Panc1 (cell line): Measurements from ENCODE around the gene GJB1. TPM values are rescaled to one million over a fixed set of nuclear protein-coding genes. Genes with fewer than 3 reads are reported as not detected.

Experiments
- ATAC-seq: fragments of 200-7000 bp; cut with Tn5 transposase; 2 replicates; pipeline ENCODE4 v1.9.1; 2020; ENCODE audit warnings: mild to moderate bottlenecking, moderate library complexity
- BruUV-seq: library from RNA; stranded (reverse); fragments of 400-500 nt; replicated peaks from 2 replicates; lab custom pipeline; 2021; lab: Mats Ljungman, UMichigan
- CTCF ChIA-PET: fragments of 300-600 bp; sonication (Branson Sonifier 250); formaldehyde crosslinking; loops from one replicate; lab custom pipeline; 2022; ENCODE audit warnings: antibody characterized with exemption; lab: Charles Lee
- POLR2A ChIA-PET: fragments of 300-600 bp; sonication (Branson Sonifier 250); formaldehyde crosslinking; loops from one replicate; lab custom pipeline; 2022; ENCODE audit warnings: antibody characterized with exemption; lab: Charles Lee
- DNase-seq: peaks from one replicate; pipeline ENCODE4 v3.0.0-alpha.2; 2010; ENCODE audit warnings: low read depth, low spot score
- H3K27ac ChIP-seq: 2 replicates; pipeline ENCODE4 v1.5.1; 2011; ENCODE audit warnings: mild to moderate bottlenecking, low read length, inconsistent platforms
- H3K27me3 ChIP-seq: fragments of 200-500 bp; sonication (Bioruptor generic); 2 replicates; pipeline ENCODE4 v1.6.0; 2014; ENCODE audit warnings: low read length, inconsistent platforms; ENCODE audit not compliant: control insufficient read depth, insufficient read depth
- H3K36me3 ChIP-seq: fragments of 200-500 bp; sonication (Bioruptor generic); 2 replicates; pipeline ENCODE4 v1.5.1; 2014; ENCODE audit warnings: inconsistent platforms, mild to moderate bottlenecking, low read length, moderate library complexity; ENCODE audit not compliant: control insufficient read depth, insufficient read depth
- H3K4me1 ChIP-seq: 2 replicates; pipeline ENCODE4 v1.5.1; 2011; ENCODE audit warnings: inconsistent platforms, mild to moderate bottlenecking, low read length, moderate library complexity; ENCODE audit not compliant: control insufficient read depth, insufficient read depth
- H3K4me3 ChIP-seq, 2 experiments: 2 replicates each; pipeline ENCODE4 v1.5.1; 2011 to 2012; ENCODE audit warnings: low read depth in 2 of 2, low read length in 2 of 2, mild to moderate bottlenecking in 2 of 2, inconsistent platforms in 1 of 2, moderate library complexity in 1 of 2
- H3K9me3 ChIP-seq: fragments of 200-500 bp; sonication (Bioruptor generic); 2 replicates; pipeline ENCODE4 v1.5.1; 2014; ENCODE audit warnings: low read depth, mild to moderate bottlenecking, inconsistent platforms, low read length, moderate library complexity; ENCODE audit not compliant: control insufficient read depth, insufficient read depth
- CTCF ChIP-seq: fragments of 450-650 bp; IDR thresholded peaks from 2 replicates; pipeline ENCODE4 v1.5.1; 2017; ENCODE audit warnings: mild to moderate bottlenecking
- POLR2AphosphoS5 ChIP-seq: IDR thresholded peaks from 2 replicates; pipeline ENCODE4 v1.6.1; 2012; ENCODE audit warnings: mild to moderate bottlenecking, low read depth, low read length, moderate library complexity
- SIN3A ChIP-seq: IDR thresholded peaks from 2 replicates; pipeline ENCODE4 v1.6.1; 2012; ENCODE audit warnings: low read depth, mild to moderate bottlenecking, low read length, moderate library complexity, borderline replicate concordance; ENCODE audit not compliant: insufficient read depth
- TCF7L2 ChIP-seq: IDR thresholded peaks from 2 replicates; pipeline ENCODE4 v1.6.1; 2011; ENCODE audit warnings: mild to moderate bottlenecking, low read depth, low read length, inconsistent platforms
- in situ Hi-C: cut with HindIII; loops from 2 replicates; pipeline ENCODE4 v1.10.0; 2016; ENCODE audit warnings: low sequenced_read_pairs, low pct_unique_long_range_greater_than_20kb
- intact Hi-C: fragments of 100-400 bp; cut with micrococcal nuclease; formaldehyde crosslinking; loops from one replicate; pipeline ENCODE4 v1.10.0; 2022; ENCODE audit not compliant: unreplicated experiment
- total RNA-seq: library from RNA; stranded (reverse); gene quantifications from one replicate; pipeline ENCODE4 v1.2.1, GENCODE V29; 2021; ENCODE audit not compliant: unreplicated experiment
- TF ChIP-seq, protein P1 (sequence below), 2 experiments: IDR thresholded peaks; 2 replicates each; pipeline ENCODE4 v1.6.1; 2011 to 2012; ENCODE audit warnings: low read depth in 2 of 2, control low read depth in 1 of 2, low read length in 1 of 2, mild to moderate bottlenecking in 1 of 2, moderate library complexity in 1 of 2; ENCODE audit not compliant: insufficient read depth in 1 of 2

GJB1 gene
- total RNA-seq, 1 experiment from 2014 or later = 0.28 TPM

GRCh38 chrX:71241301-71241700 is 18.3 kb downstream of the GJB1 start:
- BruUV-seq = no TSS peak
- H3K27me3 ChIP-seq = no peaks in the 10 kb centered on the region
- DNase-seq (no peak), ATAC-seq (no peak)
- no peaks in the 10 kb centered on the region for H3K9me3 ChIP-seq
- no peak for TF ChIP-seq SIN3A
- no peak for TF ChIP-seq POLR2AphosphoS5
- no peak for TF ChIP-seq CTCF
- TF ChIP-seq TCF7L2 = no peak
- TF ChIP-seq, protein P1, sequence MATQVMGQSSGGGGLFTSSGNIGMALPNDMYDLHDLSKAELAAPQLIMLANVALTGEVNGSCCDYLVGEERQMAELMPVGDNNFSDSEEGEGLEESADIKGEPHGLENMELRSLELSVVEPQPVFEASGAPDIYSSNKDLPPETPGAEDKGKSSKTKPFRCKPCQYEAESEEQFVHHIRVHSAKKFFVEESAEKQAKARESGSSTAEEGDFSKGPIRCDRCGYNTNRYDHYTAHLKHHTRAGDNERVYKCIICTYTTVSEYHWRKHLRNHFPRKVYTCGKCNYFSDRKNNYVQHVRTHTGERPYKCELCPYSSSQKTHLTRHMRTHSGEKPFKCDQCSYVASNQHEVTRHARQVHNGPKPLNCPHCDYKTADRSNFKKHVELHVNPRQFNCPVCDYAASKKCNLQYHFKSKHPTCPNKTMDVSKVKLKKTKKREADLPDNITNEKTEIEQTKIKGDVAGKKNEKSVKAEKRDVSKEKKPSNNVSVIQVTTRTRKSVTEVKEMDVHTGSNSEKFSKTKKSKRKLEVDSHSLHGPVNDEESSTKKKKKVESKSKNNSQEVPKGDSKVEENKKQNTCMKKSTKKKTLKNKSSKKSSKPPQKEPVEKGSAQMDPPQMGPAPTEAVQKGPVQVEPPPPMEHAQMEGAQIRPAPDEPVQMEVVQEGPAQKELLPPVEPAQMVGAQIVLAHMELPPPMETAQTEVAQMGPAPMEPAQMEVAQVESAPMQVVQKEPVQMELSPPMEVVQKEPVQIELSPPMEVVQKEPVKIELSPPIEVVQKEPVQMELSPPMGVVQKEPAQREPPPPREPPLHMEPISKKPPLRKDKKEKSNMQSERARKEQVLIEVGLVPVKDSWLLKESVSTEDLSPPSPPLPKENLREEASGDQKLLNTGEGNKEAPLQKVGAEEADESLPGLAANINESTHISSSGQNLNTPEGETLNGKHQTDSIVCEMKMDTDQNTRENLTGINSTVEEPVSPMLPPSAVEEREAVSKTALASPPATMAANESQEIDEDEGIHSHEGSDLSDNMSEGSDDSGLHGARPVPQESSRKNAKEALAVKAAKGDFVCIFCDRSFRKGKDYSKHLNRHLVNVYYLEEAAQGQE (IDR thresholded peaks at IDR 0.05; ENCODE audit: insufficient read depth in 1 of 2, low read depth in 2 of 2, low read length in 1 of 2) = no peak
- intact Hi-C loops = no loop called here
- H3K4me3 ChIP-seq = no peak overlapping the region
- H3K36me3 ChIP-seq = no peaks in the 10 kb centered on the region; the same call in none of the 2 replicates
- ChIA-PET CTCF (no interaction called here), POLR2A (no interaction called here)
- no peaks in the 10 kb centered on the region for H3K4me1 ChIP-seq
- H3K27ac ChIP-seq = no peak overlapping the region
- in situ Hi-C loops = no loop called here

DNA sequence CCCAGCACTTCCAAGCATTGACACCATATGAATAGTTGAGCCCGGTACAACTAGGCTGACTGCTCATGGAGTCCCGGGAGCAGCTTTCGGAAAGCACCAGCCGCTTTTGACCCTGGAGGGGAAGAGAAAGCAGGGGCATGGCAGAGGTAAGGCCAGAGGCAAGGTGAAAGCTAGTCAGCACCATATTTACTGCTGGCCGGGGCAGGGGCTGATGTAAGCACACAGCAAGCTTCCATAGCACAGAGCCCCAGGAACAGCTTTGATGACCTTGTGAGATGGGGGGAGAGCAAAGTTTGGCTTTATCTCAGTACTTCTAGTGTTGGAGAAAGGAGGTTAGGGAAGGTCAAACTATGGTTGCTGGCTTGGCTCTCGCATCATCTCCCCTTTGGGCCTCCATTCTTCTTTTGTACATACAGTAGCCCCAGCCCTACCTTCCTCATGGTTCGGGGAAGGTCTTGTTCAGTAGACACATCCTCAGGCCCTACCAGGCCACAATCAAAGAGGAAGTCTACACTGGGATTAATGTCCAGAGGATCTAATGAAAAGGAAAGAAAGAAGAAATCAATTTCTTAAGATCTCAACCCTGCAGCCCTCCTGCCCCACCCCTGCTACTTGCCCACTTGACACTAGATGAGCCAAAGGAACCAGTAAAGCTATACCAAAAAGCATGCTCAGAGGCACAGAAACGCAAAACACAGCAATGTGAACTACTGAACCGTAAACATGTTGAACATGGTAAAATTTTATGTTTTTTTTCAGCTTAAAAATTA is 21.5 kb downstream of the GJB1 start:
- Histone ChIP-seq H3K27me3 (no peaks in the 10 kb centered on the region), H3K36me3 (no peaks in the 10 kb centered on the region; the same call in none of the 2 replicates), H3K4me1 (no peaks in the 10 kb centered on the region), H3K9me3 (no peaks in the 10 kb centered on the region), H3K27ac (no peak overlapping the region), H3K4me3 (no peak overlapping the region)
- TF ChIP-seq TCF7L2 (no peak), SIN3A (no peak), POLR2AphosphoS5 (no peak), CTCF (no peak)
- TF ChIP-seq, protein P1 (IDR thresholded peaks at IDR 0.05; ENCODE audit: insufficient read depth in 1 of 2, low read depth in 2 of 2, low read length in 1 of 2) = no peak
- no peak for ATAC-seq
- intact Hi-C loops = no loop called here
- ChIA-PET POLR2A (no interaction called here), CTCF (no interaction called here)
- BruUV-seq = no TSS peak
- in situ Hi-C loops = no loop called here
- no peak for DNase-seq
